WERI-Rb-1 (cell line): ENCODE results near the gene FTO.
A peak's percentile ranks its signal among the peaks of the same experiment; 100 is the strongest.

Source experiments
- DNase-seq: peaks from one replicate; pipeline ENCODE4 v3.0.0-alpha.2; 2020
- H3K27ac ChIP-seq: fragments of 250-450 bp; sonication (Bioruptor Pico); 2 replicates; pipeline ENCODE4 v1.5.1; 2020; ENCODE audit warnings: mild to moderate bottlenecking, moderate library complexity
- H3K27me3 ChIP-seq: fragments of 250-450 bp; sonication (Bioruptor Pico); 2 replicates; pipeline ENCODE4 v1.5.1; 2021; ENCODE audit warnings: mild to moderate bottlenecking, low read depth, moderate library complexity; ENCODE audit not compliant: insufficient read depth, severe bottlenecking
- H3K36me3 ChIP-seq: fragments of 250-450 bp; sonication (Bioruptor Pico); 2 replicates; pipeline ENCODE4 v1.5.1; 2020; ENCODE audit warnings: mild to moderate bottlenecking, moderate library complexity
- H3K4me3 ChIP-seq: 2 replicates; pipeline ENCODE4 v1.5.1; 2011; ENCODE audit warnings: low read depth, mild to moderate bottlenecking, control low read depth, low read length
- H3K9me3 ChIP-seq: fragments of 250-450 bp; sonication (Bioruptor Pico); 2 replicates; pipeline ENCODE4 v1.5.1; 2021; ENCODE audit warnings: mild to moderate bottlenecking, moderate library complexity; ENCODE audit not compliant: severe bottlenecking
- CTCF ChIP-seq: IDR thresholded peaks from 2 replicates; pipeline ENCODE4 v1.5.1; 2011; ENCODE audit warnings: low read depth, mild to moderate bottlenecking, control low read depth, inconsistent platforms, low read length

FTO gene

GRCh38 chr16:53936052-53936451, 232.1 kb downstream of the FTO start:
- Histone ChIP-seq H3K4me3 (no peak overlapping the region), H3K27me3 (no peaks in the 10 kb centered on the region), H3K36me3 (no peaks in the 10 kb centered on the region), H3K9me3 (no peaks in the 10 kb centered on the region), H3K27ac (peak overlapping the region; percentile 73)
- no peak for TF ChIP-seq CTCF
- DNase-seq, result no peak

- peak overlapping the region; percentile 22 for H3K4me3 ChIP-seq
- DNase-seq, result no peak
- no peaks in the 10 kb centered on the region for H3K9me3 ChIP-seq
- no peaks in the 10 kb centered on the region for H3K36me3 ChIP-seq
- no peaks in the 10 kb centered on the region for H3K27me3 ChIP-seq
- H3K27ac ChIP-seq, result peak overlapping the region; percentile 73
- TF ChIP-seq CTCF, result no peak
Observed at GRCh38 chr16:53936529-53936928, 232.6 kb downstream of the FTO start.

DNA sequence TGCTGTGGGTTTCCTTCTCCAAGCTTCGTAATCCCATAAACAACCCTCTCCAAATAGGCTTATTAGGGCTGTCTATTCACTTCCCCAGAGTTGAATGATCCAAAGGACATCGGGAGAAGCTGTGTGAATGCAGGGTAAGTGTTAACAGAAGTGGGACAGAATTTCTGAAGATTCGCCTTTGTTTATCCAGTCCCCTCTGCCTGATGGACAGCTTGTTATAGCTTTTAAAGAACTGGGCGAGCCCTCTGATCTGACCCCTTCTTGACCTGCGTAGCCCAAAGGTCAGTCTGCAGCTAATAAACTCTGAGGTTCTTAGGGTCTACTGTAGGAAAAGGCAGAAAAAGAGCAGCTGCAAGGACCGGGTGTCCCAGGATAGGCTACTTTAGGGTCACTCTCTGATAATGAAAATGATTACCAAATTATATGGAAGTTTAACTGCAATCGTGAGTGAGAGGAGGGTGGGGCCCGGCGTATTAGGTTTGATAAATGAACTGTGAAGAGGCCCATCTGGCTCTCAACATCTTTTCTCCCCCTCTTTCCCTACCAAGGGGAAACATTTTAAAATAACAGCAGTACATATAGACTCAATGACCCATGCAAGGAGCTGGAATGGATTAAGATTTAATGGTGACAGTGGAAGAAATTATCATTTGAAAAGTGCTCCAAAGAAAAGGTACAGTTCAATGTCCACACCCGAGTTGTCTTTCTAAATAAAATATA, 233.4 kb downstream of the FTO start:
- TF ChIP-seq CTCF, result no peak
- Histone ChIP-seq H3K27ac (peak overlapping the region; percentile 73), H3K4me3 (peak overlapping the region; percentile 22), H3K27me3 (no peaks in the 10 kb centered on the region), H3K36me3 (no peaks in the 10 kb centered on the region), H3K9me3 (no peaks in the 10 kb centered on the region)
- DNase-seq, result peak; percentile 68

GRCh38 chr16:53944025-53944424, 240.1 kb downstream of the FTO start:
- no peak for DNase-seq
- TF ChIP-seq CTCF, result no peak
- H3K9me3 ChIP-seq, result no peaks in the 10 kb centered on the region
- H3K27me3 ChIP-seq, result no peaks in the 10 kb centered on the region
- no peak overlapping the region for H3K27ac ChIP-seq
- H3K36me3 ChIP-seq, result no peaks in the 10 kb centered on the region
- no peak overlapping the region for H3K4me3 ChIP-seq

GRCh38 chr16:53945996-53946395, 242.0 kb downstream of the FTO start:
- H3K4me3 ChIP-seq, result no peak overlapping the region
- peak; percentile 73 for TF ChIP-seq CTCF
- no peak for DNase-seq
- H3K27ac ChIP-seq, result no peak overlapping the region
- no peaks in the 10 kb centered on the region for H3K36me3 ChIP-seq
- no peaks in the 10 kb centered on the region for H3K27me3 ChIP-seq
- H3K9me3 ChIP-seq, result no peaks in the 10 kb centered on the region
